HG03066 (cell line): ENCODE measurements around the gene SIGLEC12.
"Not testable (repeated sequence)": the region's sequence is repeated elsewhere in the genome, so short reads cannot be mapped to it uniquely, and the experiment has no call there.

Experiments used
- ATAC-seq: cut with Tn5 transposase; IDR thresholded peaks from one replicate; pipeline ENCODE4 v1.9.1; 2021; ENCODE audit warnings: low read depth; ENCODE audit not compliant: unreplicated experiment

Gene SIGLEC12

GRCh38 chr19:51524666-51525264, 23.2 kb upstream of the SIGLEC12 start:
- no peak for ATAC-seq

GRCh38 chr19:51521781-51522180, 20.2 kb upstream of the SIGLEC12 start:
- no peak for ATAC-seq

GRCh38 chr19:51521357-51521756, 19.8 kb upstream of the SIGLEC12 start:
- no peak for ATAC-seq

- ATAC-seq, result no peak
Observed at GRCh38 chr19:51520728-51521127, 19.1 kb upstream of the SIGLEC12 start.

- ATAC-seq, result no peak
Observed at GRCh38 chr19:51514866-51515481, 13.4 kb upstream of the SIGLEC12 start.

- ATAC-seq, result no peak
Observed at GRCh38 chr19:51513968-51514367, 12.4 kb upstream of the SIGLEC12 start.

- no peak for ATAC-seq
Observed at GRCh38 chr19:51511353-51511752, 9.8 kb upstream of the SIGLEC12 start.

- no peak for ATAC-seq
Observed at GRCh38 chr19:51509823-51510660, 8.4 kb upstream of the SIGLEC12 start.

- ATAC-seq, result no peak
Observed at GRCh38 chr19:51508059-51508733, 6.6 kb upstream of the SIGLEC12 start.

GRCh38 chr19:51507640-51508058, 6.0 kb upstream of the SIGLEC12 start:
- ATAC-seq, result no peak

- ATAC-seq, result no peak
Observed at GRCh38 chr19:51507192-51507591, 5.6 kb upstream of the SIGLEC12 start.

GRCh38 chr19:51505904-51506303, 4.3 kb upstream of the SIGLEC12 start:
- ATAC-seq, result no peak

- no peak for ATAC-seq
Observed at GRCh38 chr19:51503896-51504295, 2.3 kb upstream of the SIGLEC12 start.

- no peak for ATAC-seq
Observed at GRCh38 chr19:51503286-51503817, 1.8 kb upstream of the SIGLEC12 start.

- ATAC-seq, result not testable (repeated sequence)
Observed at GRCh38 chr19:51500931-51501330, 669 bp downstream of the SIGLEC12 start.

- ATAC-seq, result no peak
Observed at GRCh38 chr19:51497666-51498065, 3.9 kb downstream of the SIGLEC12 start.

- no peak for ATAC-seq
Observed at GRCh38 chr19:51493776-51494175, 7.8 kb downstream of the SIGLEC12 start.

- ATAC-seq, result no peak
Observed at GRCh38 chr19:51491586-51491985, 10.0 kb downstream of the SIGLEC12 start.

- ATAC-seq, result no peak
Observed at GRCh38 chr19:51490676-51491075, 10.9 kb downstream of the SIGLEC12 start.

GRCh38 chr19:51489113-51489512, 12.5 kb downstream of the SIGLEC12 start:
- ATAC-seq, result no peak

GRCh38 chr19:51488491-51488890, 13.1 kb downstream of the SIGLEC12 start:
- ATAC-seq, result no peak
